Kasumi-1 (cell line): ENCODE results near the gene RNF4.

Experiments used
- DNase-seq, 2 experiments: peaks; one replicate each; lab custom pipeline; 2025; lab: John Stamatoyannopoulos, UW

RNF4 gene

DNA sequence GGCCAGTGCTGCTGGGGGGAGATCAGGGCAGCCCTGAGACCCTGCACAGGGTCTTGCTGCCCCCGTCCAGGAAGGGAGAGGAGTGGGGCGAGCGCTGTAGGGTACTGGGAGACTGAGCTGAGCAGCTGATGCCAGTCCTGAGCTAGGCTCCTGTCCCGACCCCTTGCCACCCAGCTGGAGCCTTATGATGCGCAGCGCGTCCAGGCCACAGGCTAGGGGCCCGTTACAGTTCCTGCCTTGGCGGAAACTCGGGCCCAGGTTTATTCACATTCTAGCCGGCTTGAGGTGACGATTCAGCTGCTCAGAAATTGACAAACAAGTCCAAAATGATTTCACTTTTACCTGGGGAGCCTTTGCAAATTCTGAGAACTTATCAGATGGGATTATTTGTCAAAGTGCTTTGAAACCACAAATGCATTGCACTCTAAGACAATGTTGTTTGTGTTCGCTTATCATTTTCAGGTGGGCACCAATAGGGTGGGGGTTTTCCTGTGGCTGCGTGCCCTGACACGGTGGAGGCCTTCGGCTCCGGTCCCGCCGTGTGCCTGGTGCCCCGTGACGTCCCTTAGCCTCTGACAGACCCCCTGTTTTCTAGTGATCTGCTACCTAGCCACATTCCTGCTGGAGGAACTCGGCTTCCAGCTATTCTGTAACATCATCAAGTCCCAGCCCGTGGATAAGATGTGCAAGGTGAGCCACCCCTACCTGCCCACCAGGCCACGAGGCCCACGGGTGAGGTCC is 31.3 kb upstream of the RNF4 start:
- DNase-seq: no peak

DNA sequence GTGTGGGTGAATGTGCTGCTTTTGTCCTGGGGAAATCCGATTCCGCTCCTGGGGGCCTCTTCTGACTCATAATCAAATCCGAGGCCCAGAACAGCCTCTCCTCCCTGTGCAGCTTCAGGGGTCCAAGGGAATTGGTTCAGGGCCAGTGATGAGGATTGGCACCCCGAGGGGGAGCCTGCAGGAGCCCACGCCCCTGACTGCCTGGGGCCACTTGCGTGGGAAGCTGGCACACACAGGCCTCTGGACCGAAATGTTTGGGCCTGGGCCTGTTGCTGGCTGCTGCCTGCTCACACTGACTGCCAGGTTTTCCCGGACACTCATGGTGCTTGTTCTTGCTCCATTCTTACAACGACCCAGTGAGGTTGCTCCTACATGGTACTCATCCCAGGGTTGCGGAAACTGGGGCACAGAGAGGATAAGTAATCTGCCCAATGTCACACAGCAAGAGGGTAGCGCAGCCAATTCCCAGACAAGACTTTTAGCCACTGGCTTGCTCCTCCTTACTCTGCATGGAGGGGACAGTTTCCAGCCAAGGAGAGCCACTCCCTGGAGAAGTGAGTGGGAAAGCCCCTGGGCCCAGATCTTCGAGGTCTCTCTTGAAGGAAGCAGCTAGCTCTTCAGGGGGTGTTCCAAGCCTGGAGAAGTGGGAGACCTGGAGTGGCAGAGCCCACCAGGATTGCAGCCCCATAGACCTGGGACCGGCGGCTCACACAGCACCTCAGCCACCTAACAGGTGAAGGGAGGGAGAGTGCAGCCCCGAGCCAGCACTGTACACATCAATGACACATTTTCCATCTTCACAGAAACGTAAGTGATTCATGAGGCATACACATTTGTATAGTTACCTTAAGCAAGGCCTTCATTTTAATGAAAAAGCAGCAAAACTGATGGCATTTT is 29.8 kb upstream of the RNF4 start:
- no peak for DNase-seq

DNA sequence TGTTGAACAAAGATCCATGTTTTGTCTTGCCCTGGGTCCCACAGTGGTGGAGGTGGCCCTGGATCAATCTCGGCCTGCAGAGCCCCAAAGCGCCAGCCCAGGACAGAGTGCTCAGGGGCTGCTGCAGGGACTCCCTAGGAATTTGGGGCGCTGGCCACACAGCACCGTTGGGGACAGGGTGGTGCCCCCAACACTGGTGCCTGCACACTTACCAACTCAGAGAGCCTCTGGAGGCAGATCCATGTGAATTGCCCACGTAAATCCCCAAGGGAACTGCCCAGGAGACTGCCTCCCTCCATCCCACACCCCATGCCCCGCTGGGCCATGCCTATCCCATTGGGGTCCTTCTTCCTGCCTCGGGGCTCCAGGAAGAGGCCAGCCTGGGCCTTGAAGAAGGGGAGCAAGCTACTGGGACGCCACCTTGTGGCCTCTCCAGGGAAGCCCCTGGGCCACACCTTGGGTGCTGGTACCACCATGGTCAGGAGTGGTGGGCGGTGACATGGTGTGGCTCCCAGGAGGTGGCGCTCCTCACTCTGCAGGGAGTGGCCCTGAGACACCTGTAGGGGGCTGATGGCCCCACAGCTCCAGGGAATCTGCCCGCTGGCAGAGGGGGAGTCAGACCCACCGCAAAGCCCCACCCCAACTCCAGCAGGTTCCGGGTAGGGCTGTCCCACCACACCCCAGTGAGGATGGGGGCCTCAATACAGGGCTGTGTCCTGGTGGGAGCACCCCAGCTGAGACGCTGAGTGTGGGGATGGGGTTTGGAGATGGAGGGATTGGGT is 27.3 kb upstream of the RNF4 start:
- peak; percentile 68 to 73 for DNase-seq

DNA sequence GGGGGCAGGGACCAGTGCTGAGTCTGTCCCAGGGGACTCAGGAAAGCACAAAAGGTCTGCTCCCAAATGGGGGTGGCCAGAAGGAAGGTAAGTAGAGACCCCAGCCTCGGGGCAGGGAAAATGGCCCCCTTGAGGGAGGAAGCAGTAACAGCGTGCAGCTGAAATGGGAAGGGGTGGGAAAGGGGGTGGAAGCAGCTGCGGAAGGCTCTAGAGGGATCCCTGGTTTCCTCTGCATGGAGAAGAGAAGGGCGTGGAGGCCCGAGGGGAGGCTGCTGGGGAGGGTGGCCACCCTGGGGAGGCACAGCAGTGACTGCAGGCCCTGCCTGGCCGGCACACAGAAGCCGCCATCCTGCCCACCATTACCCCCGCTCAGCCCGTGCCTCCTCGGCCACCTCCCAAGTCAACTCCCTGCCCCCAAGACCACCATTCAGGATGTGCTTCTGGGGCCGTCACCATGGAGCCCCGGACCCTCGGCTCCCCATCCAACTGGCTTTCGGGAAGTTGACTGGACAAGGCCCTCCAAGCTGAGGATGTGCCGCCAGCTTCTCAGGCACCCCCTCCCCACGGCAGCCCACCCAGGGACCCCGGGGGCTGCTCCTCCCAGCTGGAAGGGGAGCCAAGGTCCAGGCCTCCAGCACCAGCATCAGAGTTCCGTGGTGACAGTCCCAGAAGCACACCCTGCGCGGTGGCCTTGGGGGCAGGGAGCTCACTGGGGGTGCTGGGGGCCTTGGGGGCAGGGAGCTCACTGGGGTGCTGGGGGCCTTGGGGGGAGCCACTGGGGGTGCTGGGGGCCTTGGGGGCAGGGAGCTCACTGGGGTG is 26.5 kb upstream of the RNF4 start:
- no peak for DNase-seq

DNA sequence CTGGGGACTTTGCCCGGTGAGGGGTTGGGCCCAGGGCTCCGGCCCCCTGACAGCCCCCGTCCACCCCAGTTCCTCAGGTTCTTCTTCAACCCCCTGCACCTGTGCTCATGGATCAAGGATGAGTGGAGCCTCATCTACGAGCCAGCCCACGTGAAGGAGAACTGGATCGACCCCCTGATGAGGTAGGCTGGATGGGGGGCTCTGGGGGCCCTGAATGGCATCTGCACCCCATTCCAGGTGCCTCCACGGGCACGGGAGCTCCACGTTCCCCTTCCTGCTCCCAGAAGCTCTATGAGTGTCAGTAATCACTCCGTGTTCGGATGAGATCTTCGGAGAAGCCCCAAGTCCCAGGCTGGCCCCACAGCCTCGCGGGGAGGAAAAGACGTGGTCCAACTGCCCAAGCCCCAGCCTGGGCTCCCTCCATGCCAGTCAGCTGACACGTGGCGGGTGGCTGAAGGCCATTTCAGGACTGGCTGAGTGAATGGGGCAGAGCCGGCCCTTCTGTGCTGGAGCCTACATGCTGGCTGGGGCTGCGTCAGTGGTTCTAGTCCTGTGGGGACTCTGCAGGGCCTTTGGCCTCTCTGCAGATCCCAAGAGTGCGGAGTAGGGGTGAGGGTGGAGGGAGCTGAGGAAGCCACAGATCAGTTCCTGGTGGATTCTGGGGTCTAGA is 25.7 kb upstream of the RNF4 start:
- no peak for DNase-seq

DNA sequence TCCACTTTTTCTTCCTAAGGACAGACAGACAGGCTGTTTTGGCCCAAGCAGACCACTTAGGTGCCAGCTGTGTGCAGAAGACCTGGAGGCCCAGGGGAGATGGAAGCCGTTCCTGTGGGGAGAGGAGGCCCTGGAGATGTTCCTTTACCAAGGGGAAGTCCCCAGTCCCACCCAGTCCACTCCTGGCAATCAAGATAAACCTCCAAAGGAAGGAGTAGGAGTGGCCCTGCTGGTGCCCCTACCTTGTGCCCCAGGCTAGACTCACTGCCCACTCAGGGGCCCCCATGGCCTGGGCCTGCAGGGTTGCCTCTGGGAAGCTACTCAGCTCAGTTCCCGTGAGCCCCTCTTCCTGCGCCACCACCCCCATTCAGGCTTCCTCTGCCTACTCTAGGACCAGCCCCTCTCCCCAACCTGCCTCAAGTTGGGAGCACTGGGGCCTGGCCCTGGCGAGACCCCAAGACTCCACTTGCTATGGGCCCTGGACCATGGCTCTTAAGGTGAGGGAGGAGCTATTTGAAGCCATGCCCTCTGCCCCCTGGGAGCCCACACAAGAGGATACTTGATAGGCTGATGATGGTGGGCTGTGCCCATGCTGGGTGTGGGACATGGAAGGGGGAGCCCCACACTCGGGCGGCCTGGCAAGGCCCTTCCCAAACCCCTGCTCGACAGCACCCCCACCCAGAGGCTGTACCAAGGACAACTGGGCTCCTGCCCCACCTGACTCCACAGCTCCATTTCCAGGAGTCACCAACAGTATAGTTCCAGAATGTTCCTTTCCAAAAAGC is 24.8 kb upstream of the RNF4 start:
- no peak for DNase-seq

DNA sequence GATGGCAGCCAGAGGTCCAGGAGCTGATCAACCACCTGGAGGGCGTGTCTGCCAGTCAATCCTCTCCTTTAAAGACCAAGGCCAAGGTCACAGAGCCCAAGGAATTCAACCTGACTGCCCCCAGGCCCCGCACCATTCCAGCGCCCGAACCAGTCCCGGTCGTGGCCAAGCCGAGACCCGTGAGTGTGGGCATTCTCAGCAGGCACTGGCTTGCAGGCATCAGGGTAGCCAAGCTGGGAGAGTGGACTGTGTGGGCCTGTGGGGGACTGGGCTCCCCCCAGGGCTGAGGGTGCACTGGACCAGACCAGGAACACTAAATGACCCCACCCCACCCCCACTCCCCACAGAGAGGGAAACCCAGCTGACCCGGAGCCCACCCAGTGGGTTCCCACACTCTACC is 23.8 kb upstream of the RNF4 start:
- no peak for DNase-seq

DNA sequence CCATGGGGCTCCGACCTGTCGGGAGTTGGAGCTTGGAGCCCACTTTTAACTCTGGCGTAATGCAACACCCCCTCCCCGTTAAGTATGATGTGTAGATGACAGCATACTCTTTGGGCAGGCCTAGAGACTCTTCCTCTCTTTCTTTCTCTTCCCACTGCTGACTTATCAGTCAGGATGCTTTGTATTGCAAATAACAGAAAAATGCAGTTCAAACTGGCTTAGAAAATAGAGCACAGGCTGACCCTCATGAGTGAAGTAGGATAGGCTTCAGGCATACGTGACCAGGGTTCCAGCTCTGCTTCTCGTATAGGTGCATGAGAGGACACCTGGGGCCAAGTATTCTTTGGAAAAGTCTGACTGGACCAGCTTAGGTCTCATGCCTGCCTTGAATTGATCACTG is 23.3 kb upstream of the RNF4 start:
- no peak for DNase-seq

DNA sequence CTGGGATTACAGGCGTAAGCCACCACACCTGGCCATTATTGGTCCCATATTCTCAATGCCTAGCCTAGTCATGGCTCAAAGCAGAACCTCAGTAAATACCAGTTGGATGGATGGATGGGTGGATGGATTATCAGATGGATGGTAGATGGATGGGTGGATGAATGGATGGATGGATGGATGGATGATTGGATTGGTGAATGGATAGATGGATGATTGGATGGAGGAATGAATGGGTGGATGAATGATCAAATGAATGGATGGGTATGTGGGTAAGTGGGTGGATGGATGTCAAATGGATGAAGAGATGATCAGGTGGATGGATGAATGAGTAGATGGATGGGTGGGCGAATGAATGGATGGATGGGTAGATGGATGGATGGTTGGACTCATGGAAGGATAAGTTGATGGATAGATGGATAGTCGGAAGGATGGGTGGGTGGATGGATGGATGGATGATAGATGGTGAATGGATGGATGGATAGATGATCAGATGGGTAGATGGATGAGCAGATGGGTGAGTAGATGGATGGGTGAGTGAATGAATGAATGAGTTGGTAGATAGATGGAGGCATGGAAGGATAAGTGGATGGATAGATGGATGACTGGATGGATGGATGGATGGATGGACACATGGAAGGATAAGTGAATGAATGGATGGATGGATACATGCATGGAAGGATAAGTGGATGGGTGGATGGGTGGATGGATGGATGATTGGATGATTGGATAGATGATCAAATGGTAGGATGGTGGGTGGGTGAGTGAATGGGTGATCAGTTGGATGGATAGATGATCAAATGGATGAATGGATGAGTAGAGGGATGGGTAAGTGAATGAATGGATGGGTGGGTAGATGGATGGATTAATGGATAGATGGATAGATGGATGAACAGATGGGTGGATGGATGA is 22.0 kb upstream of the RNF4 start:
- DNase-seq: no peak

DNA sequence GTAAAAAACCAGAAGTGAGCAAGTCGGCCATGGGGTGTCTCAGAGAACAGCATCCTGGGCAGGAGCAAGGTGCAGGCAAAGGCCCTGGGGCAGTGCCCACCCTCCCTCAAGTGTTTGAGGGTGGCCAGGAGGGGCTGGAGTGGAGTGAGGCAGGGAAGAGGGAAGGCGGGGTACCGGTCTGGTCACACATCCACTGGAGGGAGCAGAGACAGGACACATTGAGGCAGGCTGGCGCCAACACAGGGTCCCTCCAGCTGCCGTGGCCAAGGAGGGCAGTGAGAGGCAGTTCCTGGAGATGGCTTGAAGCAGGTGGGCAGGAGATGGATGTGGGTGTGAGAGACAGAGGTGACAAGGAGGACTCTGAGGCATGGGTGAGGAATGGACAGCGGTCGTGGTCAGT is 20.3 kb upstream of the RNF4 start:
- no peak for DNase-seq

DNA sequence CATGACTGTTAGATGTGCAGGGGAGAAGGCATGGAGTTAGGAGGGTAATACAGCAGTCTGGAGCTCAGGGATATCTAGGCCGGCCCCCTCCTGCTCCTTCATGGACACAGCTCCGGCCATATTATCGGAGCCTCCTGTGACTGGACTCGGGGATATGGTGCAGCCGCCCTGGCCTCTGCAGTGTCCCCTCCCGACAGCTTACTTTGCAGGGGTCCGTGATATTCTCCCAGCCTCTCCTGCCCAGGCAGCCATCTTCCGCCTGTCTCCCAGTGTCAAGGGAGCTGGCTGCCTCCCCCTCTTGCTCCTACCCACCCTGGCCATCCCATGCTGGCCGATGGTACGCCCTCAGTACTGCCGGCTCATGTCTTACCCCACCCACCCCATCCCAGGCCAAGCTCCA is 19.9 kb upstream of the RNF4 start:
- DNase-seq: no peak

DNA sequence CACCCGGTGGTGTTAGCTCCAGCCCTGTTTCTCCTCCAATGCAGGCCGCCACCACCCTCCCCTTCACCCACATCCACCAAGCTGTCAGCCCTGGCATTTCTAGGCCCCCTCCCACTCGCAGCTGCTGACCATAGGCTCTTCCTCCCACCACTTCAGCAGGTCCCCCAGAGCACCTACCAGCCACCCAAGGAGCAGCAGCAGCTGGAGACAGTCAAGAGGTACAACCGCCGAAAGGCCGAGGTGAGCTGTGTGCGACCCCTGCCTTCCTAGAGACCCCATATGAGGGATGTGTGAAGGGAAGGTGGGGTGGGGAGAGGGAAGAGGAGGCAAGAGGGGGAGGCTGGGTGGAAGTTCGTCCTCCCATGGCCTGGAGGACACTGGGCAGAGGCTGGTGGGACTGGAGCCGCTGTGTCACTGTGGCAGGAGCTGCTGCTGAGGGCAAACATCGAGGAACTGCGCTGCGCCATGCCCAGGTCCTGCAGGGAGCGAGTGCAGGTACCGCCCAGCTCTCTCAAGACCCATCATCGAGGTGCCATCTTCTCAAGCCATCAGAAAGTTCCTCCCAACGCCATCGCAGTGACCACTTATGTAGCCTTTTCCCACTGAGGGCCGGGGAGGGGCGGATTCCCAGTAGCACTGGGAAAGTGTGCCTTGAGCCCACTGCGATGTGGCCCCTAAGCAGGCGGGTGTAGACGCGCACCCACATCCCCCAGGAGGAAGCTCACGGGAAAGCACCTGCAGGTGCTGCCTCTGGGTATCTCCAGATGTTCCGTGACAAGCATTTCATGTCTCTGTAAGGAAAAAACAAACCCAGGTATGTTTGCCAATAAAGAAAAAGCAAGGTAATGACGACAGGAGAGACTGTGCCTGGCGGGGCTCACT is 19.2 kb upstream of the RNF4 start:
- no peak for DNase-seq

DNA sequence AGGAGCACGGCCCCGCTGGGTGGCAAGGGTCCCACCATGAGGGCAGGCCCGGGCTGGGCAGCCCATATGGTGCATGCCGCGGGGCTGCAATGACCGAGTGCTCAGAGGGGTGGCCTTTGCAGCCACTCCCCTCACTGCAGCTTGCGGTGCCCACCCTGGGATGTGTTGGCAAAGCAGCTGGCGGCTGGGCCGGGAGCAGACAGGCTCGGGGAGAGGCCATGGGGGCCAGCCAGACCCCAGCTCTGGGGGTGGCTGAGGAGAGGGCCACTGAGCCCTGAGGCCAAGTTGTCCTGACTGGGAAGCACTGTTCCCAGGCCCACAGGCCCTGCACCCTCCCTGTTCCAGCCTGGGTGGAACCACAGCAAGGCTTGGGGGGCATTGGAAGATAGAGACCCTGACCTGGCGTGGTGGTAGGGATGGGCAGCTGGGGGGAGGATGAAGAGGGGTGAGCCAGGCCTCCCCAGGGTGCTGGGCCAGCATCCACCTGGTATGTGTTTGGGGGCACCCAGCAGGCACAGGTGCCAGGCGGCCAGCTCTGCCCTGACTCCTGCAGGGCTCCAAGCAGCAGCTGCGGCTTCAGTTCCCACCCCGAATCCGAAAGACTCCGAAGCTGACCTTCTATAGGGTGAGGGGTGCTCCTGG is 18.4 kb upstream of the RNF4 start:
- DNase-seq: no peak

DNA sequence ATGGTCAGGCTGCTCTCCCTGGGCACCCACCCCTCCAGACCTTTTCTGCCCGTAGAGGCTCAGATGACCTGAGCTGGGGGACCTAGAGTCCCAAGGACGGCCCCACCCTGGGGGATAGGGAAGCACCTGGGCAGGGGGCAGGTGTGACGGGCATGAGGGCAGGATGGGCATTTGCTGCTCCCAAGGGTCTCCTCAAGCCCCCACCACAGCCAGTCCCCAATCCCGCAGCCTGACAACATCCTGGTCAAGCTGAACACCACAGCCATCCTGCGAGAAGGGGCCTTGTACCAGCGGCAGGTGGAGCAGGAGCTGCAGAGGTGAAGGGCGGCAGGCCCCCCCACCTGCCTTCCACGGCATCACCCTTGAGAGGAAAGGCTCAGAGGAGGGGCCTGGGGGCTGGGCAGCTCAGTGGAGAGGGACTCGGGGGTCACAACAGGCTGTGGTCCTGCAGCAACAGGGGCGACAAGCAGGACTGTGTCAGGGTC is 17.8 kb upstream of the RNF4 start:
- no peak for DNase-seq

DNA sequence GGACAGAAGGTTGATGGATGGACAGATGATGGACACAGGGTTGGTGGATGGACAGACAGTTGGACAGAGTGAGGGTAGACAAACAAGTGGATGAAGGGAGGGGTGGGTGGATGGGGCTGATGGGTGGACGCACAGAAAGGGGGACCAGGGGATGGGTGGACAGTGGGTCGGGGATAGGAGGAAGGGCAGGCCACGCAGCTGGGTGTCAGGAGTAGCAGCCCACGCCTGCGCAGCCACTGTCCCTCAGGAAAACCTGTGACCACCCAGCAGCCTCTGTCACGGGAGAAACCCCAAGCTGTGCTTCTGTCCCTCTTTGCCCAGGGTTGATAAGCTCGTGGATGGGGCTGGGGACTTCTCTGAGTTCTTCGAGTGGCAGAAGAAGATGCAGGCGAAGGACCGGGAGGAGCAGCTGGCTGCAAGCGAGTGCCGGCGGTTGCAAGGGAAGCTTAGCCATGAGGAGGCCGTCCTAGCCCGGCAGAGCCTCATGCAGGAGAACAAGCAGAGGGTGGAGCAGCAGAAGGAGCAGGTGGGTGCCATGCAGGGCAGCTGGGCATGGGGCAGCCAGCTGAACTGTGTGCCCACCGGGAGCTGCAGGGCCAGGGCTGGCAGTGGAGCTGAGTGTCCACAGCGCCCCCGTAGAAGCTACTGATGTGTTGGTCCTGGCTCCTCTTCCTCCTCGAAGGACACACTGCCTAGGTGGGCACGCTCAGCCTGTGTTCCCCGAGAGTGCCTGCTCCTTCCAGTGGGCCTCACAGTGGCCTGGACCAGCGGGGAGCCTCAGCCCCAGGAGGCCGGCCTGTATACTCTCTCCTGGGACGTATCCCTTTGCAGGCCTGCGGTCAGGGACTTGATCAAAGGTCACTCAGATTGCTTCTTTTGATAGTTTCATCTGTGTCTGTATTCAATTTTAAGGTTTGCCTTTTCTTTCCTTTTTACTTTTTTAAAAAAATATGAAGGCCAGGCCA is 16.8 kb upstream of the RNF4 start:
- no peak for DNase-seq
